Psoas muscle (tissue), 8 donors: ENCODE results near the gene SIX2. TPM values are rescaled to one million over a fixed set of nuclear protein-coding genes. Genes with fewer than 3 reads are reported as not detected.

ENCODE experiments used
- ATAC-seq, 4 donors: fragments of 200-7000 bp; cut with Tn5 transposase; one replicate each; pipeline ENCODE4 v1.9.1; 2020; ENCODE audit warnings: moderate library complexity in 3 of 4, mild to moderate bottlenecking in 2 of 4
- DNase-seq, 2 donors: peaks; one replicate each; pipeline ENCODE4 v3.0.0-alpha.2; 2020
- H3K27ac ChIP-seq: fragments of 200-600 bp; one replicate; pipeline ENCODE4 v1.8.0; 2022
- H3K27me3 ChIP-seq, 3 donors: fragments of 200-600 bp in 1 of 3; one replicate each; pipeline versions ENCODE4 v1.6.1 to v1.8.0; 2013 to 2022; ENCODE audit warnings: low read length in 2 of 3, mild to moderate bottlenecking in 2 of 3, moderate library complexity in 1 of 3; ENCODE audit not compliant: insufficient read depth in 3 of 3
- H3K36me3 ChIP-seq, 2 donors: fragments of 200-600 bp in 1 of 2; one replicate each; pipeline versions ENCODE4 v1.6.1 to v1.8.0; 2013 to 2022; ENCODE audit warnings: low read depth in 1 of 2, mild to moderate bottlenecking in 1 of 2, moderate library complexity in 1 of 2; ENCODE audit not compliant: insufficient read depth in 1 of 2
- H3K4me1 ChIP-seq: fragments of 200-600 bp; one replicate; pipeline ENCODE4 v1.8.0; 2022
- H3K4me3 ChIP-seq: fragments of 200-600 bp; one replicate; pipeline ENCODE4 v1.8.0; 2022; ENCODE audit warnings: mild to moderate bottlenecking
- H3K9me3 ChIP-seq: fragments of 200-600 bp; one replicate; pipeline ENCODE4 v1.8.0; 2022
- CTCF ChIP-seq: fragments of 200-600 bp; IDR thresholded peaks from one replicate; pipeline ENCODE4 v1.8.0; 2022; ENCODE audit warnings: antibody characterized with exemption
- WGBS, 3 donors: extraction: QIAGEN DNeasy Blood & Tissue Kit; methylation state at CpG; one replicate each; pipeline versions ENCODE4 v1.1.6 to v1.1.7; 2013; 5-methylcytosine and 5-hydroxymethylcytosine counted together
- intact Hi-C, 2 donors: fragments of 100-400 bp; cut with DNase I; formaldehyde crosslinking; loops; one replicate each; pipeline versions ENCODE4 v1.11.0 to v1.14.2; 2022
- polyA plus RNA-seq, 3 donors: library from polyadenylated mRNA; stranded (reverse); fragments of 200-250 nt; gene quantifications; one replicate each; pipeline ENCODE4 v1.2.3, GENCODE V29; 2013
- total RNA-seq, 4 donors: library from RNA; stranded (reverse); fragmentation: NEBNext Ultra II Directional in 2 of 4; extraction: Animal tissue kit (Norgen Biotek cat#: 25700) in 2 of 4; gene quantifications; one replicate each; pipeline versions ENCODE4 v1.2.1 to v1.2.4, GENCODE V29; 2021 to 2023
- donor health status: healthy with polysubstance abuse.
- donor health status: DM: no; HTN: no; CAD: no; lungs with moderate emphysema.
- donor health status: Bipolar disorder and iron deficiency.
- donor health status: healthy.
- donor health status: DM: yes; HTN: yes; CAD: no.
- donor health status: DM: no; HTN: no; CAD: no.
- donor health status: DM: no; HTN: no; CAD: no.
- donor health status: DM: yes; HTN: yes; CAD: no.

SIX2 gene
- total and polyA plus RNA-seq, 7 donors, result 16.6 to 50.8 (median 30.4) TPM

DNA sequence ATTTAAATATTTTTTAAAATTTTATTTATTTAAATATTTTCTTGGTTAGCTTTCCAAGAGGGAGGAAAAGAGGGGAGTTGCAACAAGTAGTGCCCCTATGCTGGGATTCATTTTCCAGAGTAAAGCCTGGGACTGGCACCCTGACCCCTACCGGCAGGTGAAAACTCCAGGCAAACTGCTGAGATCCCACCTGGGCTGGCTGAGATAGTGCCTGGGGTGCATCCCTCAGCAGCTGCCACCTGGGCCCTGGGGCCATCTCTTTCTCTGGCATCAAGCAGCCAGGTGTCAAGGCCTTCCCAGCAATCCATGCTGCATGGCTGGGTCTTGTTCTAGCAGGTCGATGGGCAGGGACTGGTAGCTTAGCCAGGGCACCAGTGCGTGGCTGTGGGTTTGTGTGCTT lies 6.6 kb downstream of the SIX2 start:
- ATAC-seq (no peak), DNase-seq (no peak)
- 66 to 71% (median 69%) methylated on average over 3 of the region's 3 CpGs for WGBS, 3 donors
- intact Hi-C loops, result no loop called here
- Histone ChIP-seq H3K36me3 (peaks cover 0 to 21% of the 10 kb centered on the region in 2 donors), H3K27ac (no peak overlapping the region), H3K4me3 (no peak overlapping the region), H3K9me3 (no peaks in the 10 kb centered on the region), H3K27me3 (peaks cover 0 to 44% (median 15%) of the 10 kb centered on the region in 3 donors), H3K4me1 (peaks cover 4% of the 10 kb centered on the region)
- no peak for TF ChIP-seq CTCF

DNA sequence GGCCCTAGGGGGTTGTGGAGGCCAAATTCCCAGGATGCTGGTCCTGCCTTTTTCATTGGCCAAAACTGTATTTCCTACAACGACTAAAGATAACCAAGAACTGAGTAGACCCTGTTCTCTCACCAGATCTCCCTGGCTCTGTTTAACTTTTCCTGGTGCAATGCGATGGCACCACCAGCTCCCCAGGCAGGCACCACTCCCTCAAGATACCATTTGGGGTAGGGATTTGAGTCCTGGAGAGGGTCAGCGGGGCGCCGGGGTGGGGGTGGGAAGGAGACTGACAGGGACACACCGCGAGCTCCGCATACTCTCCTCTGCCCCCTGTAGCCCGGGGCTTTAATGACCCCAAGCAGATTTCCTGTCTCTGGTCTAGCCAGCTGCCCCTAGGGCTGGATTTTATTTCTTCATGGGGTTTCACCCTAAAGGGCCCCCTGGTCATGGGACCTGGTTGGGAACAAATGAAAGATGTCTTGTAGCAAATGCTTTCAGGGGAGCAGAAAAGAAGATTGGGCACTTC lies 7.3 kb downstream of the SIX2 start:
- peaks cover 0 to 49% (median 15%) of the 10 kb centered on the region in 3 donors for H3K27me3 ChIP-seq
- H3K4me3 ChIP-seq, result no peak overlapping the region
- no peak overlapping the region for H3K27ac ChIP-seq
- TF ChIP-seq CTCF, result no peak
- H3K4me1 ChIP-seq, result no peaks in the 10 kb centered on the region
- DNase-seq (no peak), ATAC-seq (no peak)
- intact Hi-C loops, result no loop called here
- H3K9me3 ChIP-seq, result no peaks in the 10 kb centered on the region
- H3K36me3 ChIP-seq, result peaks cover 0 to 21% of the 10 kb centered on the region in 2 donors
- WGBS, 3 donors, result 50 to 63% (median 55%) methylated on average over 9 of the region's 9 CpGs

- peak overlapping the region; percentile 30 for H3K4me3 ChIP-seq
- H3K27ac ChIP-seq, result no peak overlapping the region
- H3K9me3 ChIP-seq, result no peaks in the 10 kb centered on the region
- TF ChIP-seq CTCF, result no peak
- DNase-seq (peak; percentile 20 to 58), ATAC-seq (peak in 1 of 4 donors; percentile 17)
- peaks cover 0 to 20% of the 10 kb centered on the region in 2 donors for H3K36me3 ChIP-seq
- WGBS, 3 donors, result 26 to 36% (median 33%) methylated on average over 60 to 61 of the region's 61 CpGs
- peaks cover 0 to 49% (median 15%) of the 10 kb centered on the region in 3 donors for H3K27me3 ChIP-seq
- intact Hi-C loops, result no loop called here
- H3K4me1 ChIP-seq, result no peaks in the 10 kb centered on the region
Measured at GRCh38 chr2:45000921-45001868, 8.1 kb downstream of the SIX2 start.

DNA sequence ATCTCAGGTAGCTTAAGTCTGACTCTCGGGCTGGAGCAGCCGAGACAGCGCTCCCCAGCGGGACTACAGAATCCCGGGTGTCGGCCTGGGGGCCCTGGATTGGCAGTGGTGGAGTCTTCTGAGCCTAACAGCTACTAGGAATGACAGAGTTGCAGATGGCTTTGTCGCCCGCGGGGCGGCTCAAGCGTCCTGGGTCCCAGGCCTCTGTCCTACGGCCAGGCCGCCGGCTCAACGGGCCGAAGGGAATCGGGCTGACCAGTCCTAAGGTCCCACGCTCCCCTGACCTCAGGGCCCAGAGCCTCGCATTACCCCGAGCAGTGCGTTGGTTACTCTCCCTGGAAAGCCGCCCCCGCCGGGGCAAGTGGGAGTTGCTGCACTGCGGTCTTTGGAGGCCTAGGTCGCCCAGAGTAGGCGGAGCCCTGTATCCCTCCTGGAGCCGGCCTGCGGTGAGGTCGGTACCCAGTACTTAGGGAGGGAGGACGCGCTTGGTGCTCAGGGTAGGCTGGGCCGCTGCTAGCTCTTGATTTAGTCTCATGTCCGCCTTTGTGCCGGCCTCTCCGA lies 8.8 kb downstream of the SIX2 start:
- DNase-seq, result peak in 1 of 2 donors; percentile 14
- TF ChIP-seq CTCF, result no peak

More for the DNA sequence above, 8.8 kb downstream of the SIX2 start:
- Histone ChIP-seq H3K27me3 (peaks cover 0 to 49% (median 15%) of the 10 kb centered on the region in 3 donors), H3K9me3 (no peaks in the 10 kb centered on the region), H3K36me3 (peaks cover 0 to 13% of the 10 kb centered on the region in 2 donors), H3K4me3 (no peak overlapping the region), H3K27ac (no peak overlapping the region), H3K4me1 (no peaks in the 10 kb centered on the region)
- ATAC-seq, result no peak
- intact Hi-C loops, result no loop called here
- 56 to 69% (median 58%) methylated on average over 36 of the region's 36 CpGs for WGBS, 3 donors
